Motor neuron (in vitro differentiated cells): ENCODE measurements around the gene AGMO. TPM values are rescaled to one million over a fixed set of nuclear protein-coding genes. Genes with fewer than 3 reads are reported as not detected.
"Not testable (repeated sequence)": the region's sequence is repeated elsewhere in the genome, so short reads cannot be mapped to it uniquely, and the experiment has no call there.

Experiments
- ATAC-seq, 8 experiments: fragments of 200-7000 bp; cut with Tn5 transposase; replicated peaks in 6 of 8; 2 replicates each; pipeline ENCODE4 v1.8.0; 2021; ENCODE audit warnings: mild to moderate bottlenecking in 8 of 8, moderate library complexity in 8 of 8
- H3K27ac ChIP-seq, 2 donors: fragments of 250-450 bp; sonication (Bioruptor Pico); 2 replicates each; pipeline ENCODE4 v1.9.0; 2021; ENCODE audit warnings: antibody characterized with exemption in 2 of 2, mild to moderate bottlenecking in 2 of 2, moderate library complexity in 1 of 2
- H3K4me1 ChIP-seq, 2 donors: fragments of 250-450 bp; sonication (Bioruptor Pico); replicated peaks in 1 of 2; 2 replicates each; pipeline ENCODE4 v1.6.1; 2021; ENCODE audit warnings: antibody characterized with exemption in 2 of 2, mild to moderate bottlenecking in 2 of 2, moderate library complexity in 1 of 2
- H3K4me3 ChIP-seq, 5 donors: fragments of 250-450 bp; sonication (Bioruptor Pico); 2 replicates each; pipeline ENCODE4 v1.9.0; 2021; ENCODE audit warnings: antibody characterized with exemption in 5 of 5, mild to moderate bottlenecking in 5 of 5, moderate library complexity in 4 of 5
- WGBS, 10 experiments: fragments of 450-650 bp; shearing (Covaris generic); methylation state at CpG; one replicate each; pipeline ENCODE4 v1.0.0; 2022; 5-methylcytosine and 5-hydroxymethylcytosine counted together
- in situ Hi-C, 9 experiments: fragments of 400-800 bp; cut with MboI; loops; one replicate each; pipeline ENCODE4 v1.15.0; 2021; ENCODE audit warnings: low sequenced_read_pairs in 9 of 9, low pct_unique_long_range_greater_than_20kb in 2 of 9; ENCODE audit not compliant: unreplicated experiment in 9 of 9
- total RNA-seq, 8 experiments: library from RNA; unstranded; fragments of 300-600 nt; gene quantifications; 2 replicates each; pipeline versions ENCODE4 v1.2.3 to v1.2.4, GENCODE V29; 2022

AGMO gene
- total RNA-seq, 8 experiments from 2014 or later, result 0.13 to 8.9 (median 0.50) TPM; not detected in 2

DNA sequence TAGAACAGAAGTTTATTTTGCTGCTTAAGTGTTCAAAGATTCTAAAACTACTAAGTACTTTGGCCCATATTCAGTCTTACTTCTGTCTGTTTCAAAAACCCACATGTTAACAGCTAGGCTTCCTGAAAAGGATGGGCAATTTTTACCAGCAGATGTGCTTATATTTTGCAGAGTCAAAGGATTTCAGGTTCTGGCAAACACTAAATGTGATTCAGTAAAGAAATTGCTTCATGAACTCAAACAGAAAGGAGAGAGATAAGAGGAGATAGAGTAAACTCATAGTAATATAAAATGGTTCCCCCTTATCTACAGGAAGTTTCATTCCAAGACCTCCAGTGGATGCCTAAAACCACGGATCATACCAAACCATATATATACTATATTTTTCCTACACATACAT is 248.5 kb downstream of the AGMO start:
- no peak overlapping the region for H3K4me3 ChIP-seq
- no peaks in the 10 kb centered on the region for H3K4me1 ChIP-seq
- H3K27ac ChIP-seq, result no peak overlapping the region
- ATAC-seq, result no peak
- in situ Hi-C loops, result loop anchor here in 5 of 9 experiments (25.0 kb wide), 5 partner anchors 249 to 774 kb away; partner anchors contain the start of gene AGMO (in 1 of the 5)
- 60 to 100% (median 95%) methylated on average over 1 of the region's 1 CpG; no CpG with 5 or more reads in 2 of the 10 experiments for WGBS, 10 experiments

DNA sequence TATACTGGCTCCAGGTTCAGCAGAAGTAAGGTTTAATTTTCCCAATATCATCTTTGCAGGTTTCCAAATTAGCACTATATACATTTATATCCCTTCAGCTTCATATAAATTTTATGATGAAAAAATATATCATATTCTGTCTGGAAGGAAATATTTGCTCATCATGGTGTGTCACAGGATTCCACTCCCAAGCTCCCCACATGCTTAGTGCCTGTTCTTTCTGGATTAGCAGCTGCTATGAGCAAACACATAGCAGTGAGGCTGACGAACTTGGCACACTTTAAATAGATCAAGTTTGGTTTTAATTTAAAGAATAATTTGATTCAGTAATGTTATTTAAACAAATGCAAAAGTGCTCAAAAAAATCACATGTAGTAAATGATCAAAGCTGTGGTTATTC is 251.9 kb downstream of the AGMO start:
- peak in 1 of 8 experiments; percentile 25 for ATAC-seq

DNA sequence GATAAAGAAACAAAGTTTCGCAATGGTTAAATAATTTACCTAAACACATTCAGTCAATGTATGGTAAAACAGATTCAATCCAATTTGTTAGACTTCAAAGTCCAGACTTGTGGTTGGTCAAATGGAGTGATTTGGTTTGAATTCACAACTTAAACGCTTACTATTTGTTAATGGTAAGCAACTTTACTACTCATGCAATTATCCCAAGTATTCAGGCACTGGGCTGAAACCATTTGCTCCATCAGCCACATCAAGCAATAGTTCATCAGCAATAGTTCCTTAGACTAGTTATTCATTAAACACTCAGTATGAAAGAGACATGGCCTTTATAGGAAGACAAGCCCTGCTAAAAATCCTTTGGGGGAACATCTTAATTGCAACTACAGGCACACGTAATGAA is 253.0 kb downstream of the AGMO start:
- 60 to 100% (median 93%) methylated on average over 1 to 3 of the region's 3 CpGs for WGBS, 10 experiments
- Histone ChIP-seq H3K27ac (no peak overlapping the region), H3K4me3 (no peak overlapping the region), H3K4me1 (no peaks in the 10 kb centered on the region)
- in situ Hi-C loops, result loop anchor here in 5 of 9 experiments (25.0 kb wide), 5 partner anchors 253 to 778 kb away; partner anchors contain the start of gene AGMO (in 1 of the 5)
- ATAC-seq, result no peak

More for the DNA sequence above, 251.9 kb downstream of the AGMO start:
- Histone ChIP-seq H3K4me3 (no peak overlapping the region), H3K27ac (no peak overlapping the region), H3K4me1 (no peaks in the 10 kb centered on the region)
- 20 to 100% (median 88%) methylated on average over 1 of the region's 1 CpG; no CpG with 5 or more reads in 1 of the 10 experiments for WGBS, 10 experiments
- in situ Hi-C loops, result loop anchor here in 5 of 9 experiments (25.0 kb wide), 5 partner anchors 252 to 777 kb away; partner anchors contain the start of gene AGMO (in 1 of the 5)

- Histone ChIP-seq H3K4me3 (no peak overlapping the region), H3K27ac (no peak overlapping the region), H3K4me1 (no peaks in the 10 kb centered on the region)
- in situ Hi-C loops, result loop anchor here in 5 of 9 experiments (25.0 kb wide), 5 partner anchors 256 to 781 kb away; partner anchors contain the start of gene AGMO (in 1 of the 5)
- no peak for ATAC-seq
Observed at GRCh38 chr7:15306296-15306695, 255.5 kb downstream of the AGMO start.

GRCh38 chr7:15305002-15305600 is 256.7 kb downstream of the AGMO start:
- Histone ChIP-seq H3K4me1 (no peaks in the 10 kb centered on the region), H3K4me3 (no peak overlapping the region), H3K27ac (no peak overlapping the region)
- in situ Hi-C loops, result loop anchor here in 5 of 9 experiments (25.0 kb wide), 5 partner anchors 257 to 782 kb away; partner anchors contain the start of gene AGMO (in 1 of the 5)
- WGBS, 10 experiments, result 44 to 83% (median 77%) methylated on average over 1 to 2 of the region's 2 CpGs
- ATAC-seq, result peak in 1 of 8 experiments; percentile 19

DNA sequence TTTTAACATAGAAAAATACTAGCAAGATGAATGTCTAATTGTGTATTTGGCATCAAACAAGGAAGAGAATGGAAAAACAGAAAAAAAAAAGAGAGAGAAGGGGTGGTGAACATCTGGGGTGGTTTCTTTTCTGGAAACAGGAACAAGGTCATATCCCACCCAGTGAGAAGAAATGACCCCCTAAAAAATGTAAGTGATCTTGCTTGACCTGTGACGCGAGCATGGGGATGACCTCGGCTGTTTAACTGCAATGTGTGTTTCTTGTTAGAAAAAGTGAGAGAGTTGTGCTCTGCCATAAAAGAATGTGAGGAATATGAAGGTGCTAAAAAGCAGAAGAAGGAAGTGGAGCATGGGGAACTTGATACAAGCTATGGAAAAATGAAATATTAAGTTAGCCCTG is 258.5 kb downstream of the AGMO start:
- 25 to 100% (median 84%) methylated on average over 1 to 3 of the region's 3 CpGs for WGBS, 10 experiments
- Histone ChIP-seq H3K4me3 (no peak overlapping the region), H3K4me1 (no peaks in the 10 kb centered on the region), H3K27ac (no peak overlapping the region)
- ATAC-seq, result no peak
- in situ Hi-C loops, result loop anchor here in 5 of 9 experiments (25.0 kb wide), 5 partner anchors 259 to 784 kb away; partner anchors contain the start of gene AGMO (in 1 of the 5)

GRCh38 chr7:15300986-15301385 is 260.8 kb downstream of the AGMO start:
- H3K4me3 ChIP-seq, H3K4me1 ChIP-seq, ATAC-seq, H3K27ac ChIP-seq: not testable (repeated sequence)
- 76 to 100% (median 92%) methylated on average over 2 to 6 of the region's 6 CpGs for WGBS, 10 experiments
- in situ Hi-C loops, result loop anchor here in 5 of 9 experiments (25.0 kb wide), 5 partner anchors 261 to 786 kb away; partner anchors contain the start of gene AGMO (in 1 of the 5)

DNA sequence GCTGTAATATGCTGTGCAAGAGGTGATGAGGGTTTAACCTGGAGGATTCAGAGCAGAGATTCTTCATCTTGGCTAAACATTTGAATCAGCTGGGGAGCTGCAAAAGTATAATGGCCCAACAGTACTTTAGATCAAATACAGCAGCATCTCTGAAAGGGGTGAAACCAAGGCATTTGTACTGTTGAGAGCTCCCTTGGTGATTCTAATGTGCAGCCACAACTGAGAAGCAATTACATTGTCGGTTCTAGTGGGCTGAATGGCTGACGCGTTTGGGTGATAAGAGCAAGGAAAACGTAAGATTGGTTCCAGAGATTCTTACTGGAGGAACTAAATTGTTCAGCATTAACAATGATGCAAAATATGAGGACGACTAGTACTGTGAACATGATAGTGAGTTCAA is 269.7 kb downstream of the AGMO start:
- no peak overlapping the region for H3K4me3 ChIP-seq
- no peaks in the 10 kb centered on the region for H3K4me1 ChIP-seq
- ATAC-seq, result no peak
- in situ Hi-C loops, result no loop called here
- no peak overlapping the region for H3K27ac ChIP-seq
- WGBS, 10 experiments, result 69 to 97% (median 83%) methylated on average over 4 to 5 of the region's 5 CpGs; no CpG with 5 or more reads in 1 of the 10 experiments

GRCh38 chr7:15291699-15292098 is 270.1 kb downstream of the AGMO start:
- in situ Hi-C loops, result no loop called here
- Histone ChIP-seq H3K4me3 (no peak overlapping the region), H3K4me1 (no peaks in the 10 kb centered on the region), H3K27ac (no peak overlapping the region)
- peak in 1 of 8 experiments; percentile 72 for ATAC-seq
- 5 to 88% (median 69%) methylated on average over 1 to 6 of the region's 6 CpGs; no CpG with 5 or more reads in 2 of the 10 experiments for WGBS, 10 experiments

- 18 to 100% (median 92%) methylated on average over 1 to 2 of the region's 2 CpGs for WGBS, 10 experiments
- no peaks in the 10 kb centered on the region for H3K4me1 ChIP-seq
- H3K4me3 ChIP-seq, result no peak overlapping the region
- no peak overlapping the region for H3K27ac ChIP-seq
- no peak for ATAC-seq
- in situ Hi-C loops, result no loop called here
Observed at GRCh38 chr7:15288741-15289140, 273.1 kb downstream of the AGMO start.

GRCh38 chr7:15284396-15284795 is 277.4 kb downstream of the AGMO start:
- H3K27ac ChIP-seq, result no peak overlapping the region
- H3K4me1 ChIP-seq, result no peaks in the 10 kb centered on the region
- in situ Hi-C loops, result no loop called here
- no peak overlapping the region for H3K4me3 ChIP-seq
- 8 to 88% (median 63%) methylated on average over 1 of the region's 1 CpG; no CpG with 5 or more reads in 1 of the 10 experiments for WGBS, 10 experiments
- no peak for ATAC-seq

- peak in 3 of 8 experiments; percentile 98 to 100 (median 99) for ATAC-seq
- 0 to 83% (median 22%) methylated on average over 1 of the region's 3 CpGs; no CpG with 5 or more reads in 4 of the 10 experiments for WGBS, 10 experiments
- no peaks in the 10 kb centered on the region for H3K4me1 ChIP-seq
- in situ Hi-C loops, result no loop called here
- no peak overlapping the region for H3K4me3 ChIP-seq
- no peak overlapping the region for H3K27ac ChIP-seq
Observed at GRCh38 chr7:15280078-15280733, 281.6 kb downstream of the AGMO start.

DNA sequence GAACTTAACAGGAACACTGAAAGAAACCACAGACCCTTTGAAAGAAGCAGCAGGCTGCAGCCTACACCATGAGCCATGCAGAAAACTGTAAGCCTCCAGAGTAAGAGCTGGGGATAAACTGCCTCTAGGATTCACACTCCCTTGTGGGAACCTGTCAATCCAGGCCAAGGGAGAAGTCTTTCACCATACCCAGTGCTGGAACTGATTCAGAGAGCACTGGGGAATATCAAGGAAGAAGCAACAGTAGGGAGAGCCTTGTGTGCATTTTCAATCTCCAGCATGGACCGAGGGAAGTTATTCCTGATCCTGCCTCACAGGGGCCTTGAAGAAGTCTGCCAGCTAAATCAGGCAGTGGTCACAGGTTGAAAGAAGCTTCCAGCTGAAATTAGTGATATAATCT is 282.2 kb downstream of the AGMO start:
- in situ Hi-C loops, result no loop called here

More for the DNA sequence above, 282.2 kb downstream of the AGMO start:
- peak in 3 of 8 experiments; percentile 43 to 56 (median 55) for ATAC-seq
- Histone ChIP-seq H3K4me3 (no peak overlapping the region), H3K4me1 (no peaks in the 10 kb centered on the region), H3K27ac (no peak overlapping the region)
- WGBS, 10 experiments, result 0 to 100% (median 54%) methylated on average over 1 of the region's 1 CpG; no CpG with 5 or more reads in 6 of the 10 experiments
